PC-3 (cell line): ENCODE results near the gene TMIGD1.

ENCODE experiments used
- EZH2 ChIP-seq: fragments of 300-600 bp; sonication (generic); IDR thresholded peaks from one replicate; pipeline ENCODE4 v1.6.1; 2017; ENCODE audit warnings: antibody characterized with exemption, mild to moderate bottlenecking, low read length; ENCODE audit not compliant: unreplicated experiment
- EZH2phosphoT487 ChIP-seq: fragments of 300-600 bp; sonication (generic); IDR thresholded peaks from 2 replicates; pipeline ENCODE4 v1.6.1; 2018; ENCODE audit warnings: mild to moderate bottlenecking, antibody characterized with exemption, low read length, borderline replicate concordance
- TF ChIP-seq, protein P1 (sequence below): fragments of 300-600 bp; sonication (generic); conservative IDR thresholded peaks from 2 replicates; pipeline ENCODE4 v1.5.1; 2017; ENCODE audit warnings: antibody characterized with exemption, low read depth, mild to moderate bottlenecking, low read length

DNA sequence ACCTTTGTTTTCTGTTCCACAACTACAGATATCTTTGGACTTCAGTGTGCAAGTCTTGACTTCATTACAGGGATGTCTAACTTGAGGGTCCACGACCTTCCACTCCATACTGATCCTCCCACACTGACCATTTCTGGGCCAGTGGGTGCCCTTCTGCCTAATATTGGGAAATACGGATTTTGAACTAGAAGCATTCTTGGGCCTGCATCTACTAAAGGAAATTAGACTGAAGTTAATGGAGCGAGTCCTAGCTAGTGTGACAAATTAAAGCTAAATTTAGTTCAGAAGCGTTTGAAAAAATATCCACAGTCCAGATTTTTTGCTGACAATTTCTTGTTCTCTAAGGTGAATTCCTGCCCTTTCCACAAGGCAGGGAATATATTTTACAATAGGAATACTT, 9.9 kb upstream of the TMIGD1 start:
- TF ChIP-seq EZH2: no peak
- TF ChIP-seq, protein P1, sequence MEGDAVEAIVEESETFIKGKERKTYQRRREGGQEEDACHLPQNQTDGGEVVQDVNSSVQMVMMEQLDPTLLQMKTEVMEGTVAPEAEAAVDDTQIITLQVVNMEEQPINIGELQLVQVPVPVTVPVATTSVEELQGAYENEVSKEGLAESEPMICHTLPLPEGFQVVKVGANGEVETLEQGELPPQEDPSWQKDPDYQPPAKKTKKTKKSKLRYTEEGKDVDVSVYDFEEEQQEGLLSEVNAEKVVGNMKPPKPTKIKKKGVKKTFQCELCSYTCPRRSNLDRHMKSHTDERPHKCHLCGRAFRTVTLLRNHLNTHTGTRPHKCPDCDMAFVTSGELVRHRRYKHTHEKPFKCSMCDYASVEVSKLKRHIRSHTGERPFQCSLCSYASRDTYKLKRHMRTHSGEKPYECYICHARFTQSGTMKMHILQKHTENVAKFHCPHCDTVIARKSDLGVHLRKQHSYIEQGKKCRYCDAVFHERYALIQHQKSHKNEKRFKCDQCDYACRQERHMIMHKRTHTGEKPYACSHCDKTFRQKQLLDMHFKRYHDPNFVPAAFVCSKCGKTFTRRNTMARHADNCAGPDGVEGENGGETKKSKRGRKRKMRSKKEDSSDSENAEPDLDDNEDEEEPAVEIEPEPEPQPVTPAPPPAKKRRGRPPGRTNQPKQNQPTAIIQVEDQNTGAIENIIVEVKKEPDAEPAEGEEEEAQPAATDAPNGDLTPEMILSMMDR: no peak
- TF ChIP-seq EZH2phosphoT487: no peak
